GM11168 (cell line): ENCODE results near the gene PAX9.
"Not testable (repeated sequence)": the region's sequence is repeated elsewhere in the genome, so short reads cannot be mapped to it uniquely, and the experiment has no call there.

Experiments
- in situ Hi-C: fragments of 300-500 bp; cut with MboI; formaldehyde crosslinking; loops from one replicate; pipeline ENCODE4 v1.12.0; 2022; ENCODE audit warnings: low sequenced_read_pairs; ENCODE audit not compliant: unreplicated experiment

Gene PAX9

GRCh38 chr14:36667679-36668078 is 6.0 kb downstream of the PAX9 start:
- in situ Hi-C loops: no loop called here

DNA sequence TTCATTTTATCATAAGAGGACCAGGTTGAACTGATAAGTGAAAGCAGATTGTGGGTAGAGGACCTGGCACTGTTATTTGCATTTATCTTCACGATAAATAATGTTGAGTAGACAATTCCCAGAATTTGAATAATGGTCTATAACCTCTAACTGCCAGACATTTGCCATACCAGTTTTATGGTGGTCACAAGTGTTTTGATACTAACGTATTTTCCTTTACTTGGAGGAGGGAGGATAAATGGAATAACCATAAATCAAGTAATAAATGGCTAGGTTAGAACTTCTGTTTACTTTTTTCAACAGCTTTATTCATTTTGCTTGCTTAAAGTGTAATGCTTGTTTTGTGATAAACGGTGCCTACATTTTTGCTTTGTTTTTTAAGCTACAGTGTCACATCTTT is 9.5 kb downstream of the PAX9 start:
- in situ Hi-C loops: no loop called here

GRCh38 chr14:36672095-36672494 is 10.4 kb downstream of the PAX9 start:
- in situ Hi-C loops: no loop called here

- in situ Hi-C loops: no loop called here
Observed at GRCh38 chr14:36674659-36675058, 13.0 kb downstream of the PAX9 start.

DNA sequence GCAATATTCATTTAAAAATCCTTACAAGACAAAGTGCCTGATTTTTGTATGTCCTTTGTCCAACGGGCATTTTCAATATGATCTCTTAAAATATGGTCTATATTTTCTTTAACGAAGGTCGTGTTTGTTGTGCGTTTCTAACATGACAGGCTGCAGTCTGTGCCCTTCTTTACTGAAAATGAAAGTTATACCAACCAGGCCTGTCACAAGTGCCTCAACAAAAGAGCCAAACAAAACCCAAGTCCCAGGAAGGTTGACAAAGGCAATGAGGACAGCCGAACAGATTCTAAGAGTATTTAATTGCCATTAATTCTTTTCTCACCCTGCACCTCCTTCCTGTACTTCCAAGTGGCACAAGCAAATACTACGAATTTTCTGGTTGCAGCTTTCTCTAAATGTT is 13.9 kb downstream of the PAX9 start:
- in situ Hi-C loops: no loop called here

GRCh38 chr14:36676236-36676635 is 14.6 kb downstream of the PAX9 start:
- in situ Hi-C loops: no loop called here

DNA sequence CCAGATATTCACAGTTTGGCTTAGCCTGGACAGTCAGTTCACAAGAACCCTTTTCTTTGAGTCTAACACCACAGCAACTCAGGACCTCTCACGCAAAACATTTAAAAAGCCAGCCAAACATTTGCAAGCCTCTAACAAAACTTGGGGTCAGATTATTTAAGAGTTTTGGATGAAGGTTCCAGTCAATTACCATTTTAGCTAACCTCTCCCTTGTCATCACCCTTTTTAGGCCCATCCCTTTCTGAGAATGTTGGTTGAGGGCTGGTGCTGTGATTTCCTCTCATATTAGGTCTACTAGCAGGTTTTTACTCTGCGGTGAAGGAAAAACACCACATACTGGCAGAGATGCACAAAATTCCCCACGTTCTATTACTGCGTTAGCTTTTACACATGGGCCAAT is 20.7 kb downstream of the PAX9 start:
- in situ Hi-C loops: no loop called here

DNA sequence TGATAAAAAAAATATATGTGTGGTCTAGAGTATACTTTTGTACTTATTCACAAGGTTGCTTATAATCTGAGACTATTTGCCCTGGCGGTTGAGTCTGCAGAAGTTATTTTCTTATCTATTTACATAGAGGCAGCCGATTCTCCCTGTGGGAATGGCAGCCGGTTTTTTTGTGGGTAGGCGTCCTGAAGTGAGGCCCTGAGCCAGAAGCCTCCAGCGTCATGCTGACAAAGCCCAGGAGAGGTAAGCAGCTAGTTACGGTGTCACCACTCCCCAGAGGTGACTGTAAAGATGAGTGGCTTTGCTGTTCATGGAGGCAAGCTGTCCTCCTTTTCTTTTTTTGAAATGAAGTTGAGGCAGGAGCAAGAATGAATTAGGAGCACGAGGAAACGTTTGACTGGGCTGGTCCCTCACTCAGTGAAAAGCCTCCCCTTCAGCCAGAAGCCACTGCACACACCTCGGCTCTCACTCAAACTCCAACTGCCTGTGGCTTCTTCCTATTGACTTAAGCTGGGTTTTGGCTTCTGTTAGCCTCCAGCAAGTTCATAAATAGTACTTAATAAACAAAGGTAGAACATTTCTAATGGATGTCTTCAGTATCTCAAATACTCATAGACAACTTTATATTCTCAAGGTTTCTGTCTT is 21.5 kb downstream of the PAX9 start:
- in situ Hi-C loops: no loop called here

- in situ Hi-C loops: no loop called here
Observed at GRCh38 chr14:36684946-36685345, 23.3 kb downstream of the PAX9 start.

- in situ Hi-C loops: no loop called here
Observed at GRCh38 chr14:36690311-36691040, 28.8 kb downstream of the PAX9 start.

GRCh38 chr14:36699420-36699819 is 37.8 kb downstream of the PAX9 start:
- in situ Hi-C loops: not testable (repeated sequence)

GRCh38 chr14:36700651-36701050 is 39.0 kb downstream of the PAX9 start:
- in situ Hi-C loops: no loop called here

DNA sequence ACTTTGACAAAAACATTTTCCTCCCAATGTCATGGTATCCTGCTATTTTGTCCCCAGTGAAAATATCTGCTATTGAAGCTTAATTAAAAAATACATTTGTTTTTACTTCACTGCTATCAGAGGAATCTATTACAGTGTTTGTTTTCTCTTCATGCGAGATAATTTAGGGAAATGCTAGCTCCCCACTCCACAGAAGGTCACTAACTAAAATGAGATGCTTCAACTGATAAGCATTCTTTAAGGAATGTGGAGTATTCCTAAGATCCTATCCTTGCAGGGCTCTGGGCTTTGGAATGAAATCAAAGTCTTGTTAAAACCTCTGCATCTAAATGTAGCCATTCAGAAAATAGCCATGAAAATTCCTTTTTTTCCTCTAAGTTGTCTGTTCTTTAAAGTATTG is 39.5 kb downstream of the PAX9 start:
- in situ Hi-C loops: no loop called here

DNA sequence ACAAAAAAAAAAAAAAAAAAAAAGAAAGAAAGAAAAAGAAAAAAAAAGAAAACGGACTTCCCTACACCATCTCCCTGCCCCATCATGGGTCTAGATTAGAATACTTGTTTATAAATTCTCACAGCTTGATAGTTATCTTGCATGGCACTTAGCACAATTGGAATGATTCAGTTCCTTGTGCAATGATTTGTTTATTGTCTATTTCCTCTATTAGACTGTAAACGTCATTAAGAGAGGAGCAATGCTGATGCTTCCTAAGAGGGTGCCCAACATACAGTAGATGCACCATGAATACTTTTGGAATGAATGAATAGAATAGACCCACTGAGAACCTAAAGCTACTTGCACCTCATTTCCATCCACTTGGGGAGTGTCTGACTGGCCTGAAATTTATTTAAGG is 40.8 kb downstream of the PAX9 start:
- in situ Hi-C loops: no loop called here

DNA sequence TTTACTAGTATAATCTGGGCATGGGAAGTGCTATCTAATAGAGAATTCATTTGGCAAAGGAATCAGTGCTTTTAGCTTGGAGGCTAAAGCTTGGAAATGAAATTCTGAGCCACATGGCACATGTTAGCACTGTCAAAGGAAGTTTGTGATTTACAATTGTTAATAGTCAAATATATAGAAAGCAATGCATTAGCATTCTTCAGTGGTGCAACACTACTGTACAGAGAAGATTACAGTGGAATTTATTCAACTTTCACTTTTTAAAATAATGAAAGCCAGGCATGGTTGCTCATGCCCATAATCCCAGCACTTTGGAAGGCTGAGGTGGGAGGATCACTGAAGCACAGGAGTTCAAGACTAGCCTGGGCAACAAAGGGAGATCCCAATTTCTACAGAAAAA is 45.9 kb downstream of the PAX9 start:
- in situ Hi-C loops: no loop called here

GRCh38 chr14:36713960-36714703 is 52.5 kb downstream of the PAX9 start:
- in situ Hi-C loops: no loop called here

- in situ Hi-C loops: no loop called here
Observed at GRCh38 chr14:36716614-36717184, 55.0 kb downstream of the PAX9 start.

- in situ Hi-C loops: no loop called here
Observed at GRCh38 chr14:36717363-36717762, 55.7 kb downstream of the PAX9 start.

- in situ Hi-C loops: no loop called here
Observed at GRCh38 chr14:36718216-36718615, 56.6 kb downstream of the PAX9 start.

GRCh38 chr14:36719823-36720222 is 58.2 kb downstream of the PAX9 start:
- in situ Hi-C loops: no loop called here

DNA sequence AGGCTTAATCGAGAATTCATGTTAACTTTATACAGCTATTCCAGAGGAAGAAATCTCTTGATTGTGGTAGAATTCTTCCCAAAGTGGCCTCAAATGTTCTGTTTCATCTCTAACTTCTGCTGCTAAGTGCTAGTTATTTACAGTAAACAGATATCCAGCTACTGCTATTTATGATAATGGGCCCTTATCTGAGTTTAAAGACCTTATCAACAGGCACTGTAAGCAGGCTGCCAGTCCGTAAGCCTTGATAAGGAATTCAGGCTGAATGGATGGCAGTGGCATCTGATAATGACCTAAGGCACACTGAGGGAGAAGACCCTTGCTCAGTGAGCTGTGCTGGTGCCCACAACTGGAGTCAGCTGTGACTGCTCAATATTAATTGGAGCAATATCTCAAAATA is 59.0 kb downstream of the PAX9 start:
- in situ Hi-C loops: no loop called here
